ENCODE measurements around the gene ZFYVE28.

DNA sequence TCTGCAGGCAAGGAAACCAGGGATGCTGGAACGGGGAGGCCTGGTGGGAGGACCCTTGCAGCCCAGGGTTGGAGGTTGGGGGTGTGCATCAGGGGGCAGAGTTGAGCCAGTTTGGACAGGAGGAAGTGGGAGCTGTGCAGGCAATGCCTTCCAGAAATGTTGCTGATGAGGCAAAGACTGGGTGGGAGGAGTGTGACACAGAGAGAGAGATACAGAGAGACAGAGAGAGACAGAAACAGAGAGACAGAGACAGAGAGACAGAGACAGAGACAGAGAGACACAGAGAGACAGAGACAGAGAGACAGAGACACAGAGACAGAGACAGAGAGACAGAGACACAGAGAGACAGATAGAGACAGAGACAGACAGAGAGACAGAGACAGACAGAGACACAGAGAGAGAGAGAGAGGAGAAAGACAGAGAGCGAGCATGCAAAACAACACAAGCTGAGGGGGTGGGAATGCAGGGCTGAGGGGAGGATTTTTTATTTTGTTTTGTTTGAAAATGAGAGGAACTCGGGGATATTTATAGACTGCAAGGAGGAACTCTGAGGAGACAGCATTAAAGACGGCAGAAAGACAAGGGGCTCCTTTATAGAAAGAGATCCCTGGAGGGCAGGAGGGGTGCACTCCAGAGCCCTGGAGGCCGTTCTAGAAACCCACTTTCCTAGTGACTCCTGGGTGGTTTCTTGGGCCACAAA, 174.6 kb downstream of the ZFYVE28 start:
- TF ChIP-seq, protein P1, sequence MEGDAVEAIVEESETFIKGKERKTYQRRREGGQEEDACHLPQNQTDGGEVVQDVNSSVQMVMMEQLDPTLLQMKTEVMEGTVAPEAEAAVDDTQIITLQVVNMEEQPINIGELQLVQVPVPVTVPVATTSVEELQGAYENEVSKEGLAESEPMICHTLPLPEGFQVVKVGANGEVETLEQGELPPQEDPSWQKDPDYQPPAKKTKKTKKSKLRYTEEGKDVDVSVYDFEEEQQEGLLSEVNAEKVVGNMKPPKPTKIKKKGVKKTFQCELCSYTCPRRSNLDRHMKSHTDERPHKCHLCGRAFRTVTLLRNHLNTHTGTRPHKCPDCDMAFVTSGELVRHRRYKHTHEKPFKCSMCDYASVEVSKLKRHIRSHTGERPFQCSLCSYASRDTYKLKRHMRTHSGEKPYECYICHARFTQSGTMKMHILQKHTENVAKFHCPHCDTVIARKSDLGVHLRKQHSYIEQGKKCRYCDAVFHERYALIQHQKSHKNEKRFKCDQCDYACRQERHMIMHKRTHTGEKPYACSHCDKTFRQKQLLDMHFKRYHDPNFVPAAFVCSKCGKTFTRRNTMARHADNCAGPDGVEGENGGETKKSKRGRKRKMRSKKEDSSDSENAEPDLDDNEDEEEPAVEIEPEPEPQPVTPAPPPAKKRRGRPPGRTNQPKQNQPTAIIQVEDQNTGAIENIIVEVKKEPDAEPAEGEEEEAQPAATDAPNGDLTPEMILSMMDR (IDR thresholded peaks at IDR 0.05) = peak; percentile 24
- TF ChIP-seq RAD21 (IDR thresholded peaks at IDR 0.05; ENCODE audit: low read length) (peak; percentile 70), POLR2AphosphoS5 (IDR thresholded peaks at IDR 0.05; ENCODE audit: low read depth, low read length) (no peak), JUND (IDR thresholded peaks at IDR 0.05) (no peak), YY1 (IDR thresholded peaks at IDR 0.05; ENCODE audit: low read depth) (no peak), MXI1 (IDR thresholded peaks at IDR 0.05; ENCODE audit: low read depth, low read length) (no peak), TEAD4 (IDR thresholded peaks at IDR 0.05; ENCODE audit: borderline replicate concordance, insufficient read depth) (no peak)
- TF ChIP-seq, protein P2, sequence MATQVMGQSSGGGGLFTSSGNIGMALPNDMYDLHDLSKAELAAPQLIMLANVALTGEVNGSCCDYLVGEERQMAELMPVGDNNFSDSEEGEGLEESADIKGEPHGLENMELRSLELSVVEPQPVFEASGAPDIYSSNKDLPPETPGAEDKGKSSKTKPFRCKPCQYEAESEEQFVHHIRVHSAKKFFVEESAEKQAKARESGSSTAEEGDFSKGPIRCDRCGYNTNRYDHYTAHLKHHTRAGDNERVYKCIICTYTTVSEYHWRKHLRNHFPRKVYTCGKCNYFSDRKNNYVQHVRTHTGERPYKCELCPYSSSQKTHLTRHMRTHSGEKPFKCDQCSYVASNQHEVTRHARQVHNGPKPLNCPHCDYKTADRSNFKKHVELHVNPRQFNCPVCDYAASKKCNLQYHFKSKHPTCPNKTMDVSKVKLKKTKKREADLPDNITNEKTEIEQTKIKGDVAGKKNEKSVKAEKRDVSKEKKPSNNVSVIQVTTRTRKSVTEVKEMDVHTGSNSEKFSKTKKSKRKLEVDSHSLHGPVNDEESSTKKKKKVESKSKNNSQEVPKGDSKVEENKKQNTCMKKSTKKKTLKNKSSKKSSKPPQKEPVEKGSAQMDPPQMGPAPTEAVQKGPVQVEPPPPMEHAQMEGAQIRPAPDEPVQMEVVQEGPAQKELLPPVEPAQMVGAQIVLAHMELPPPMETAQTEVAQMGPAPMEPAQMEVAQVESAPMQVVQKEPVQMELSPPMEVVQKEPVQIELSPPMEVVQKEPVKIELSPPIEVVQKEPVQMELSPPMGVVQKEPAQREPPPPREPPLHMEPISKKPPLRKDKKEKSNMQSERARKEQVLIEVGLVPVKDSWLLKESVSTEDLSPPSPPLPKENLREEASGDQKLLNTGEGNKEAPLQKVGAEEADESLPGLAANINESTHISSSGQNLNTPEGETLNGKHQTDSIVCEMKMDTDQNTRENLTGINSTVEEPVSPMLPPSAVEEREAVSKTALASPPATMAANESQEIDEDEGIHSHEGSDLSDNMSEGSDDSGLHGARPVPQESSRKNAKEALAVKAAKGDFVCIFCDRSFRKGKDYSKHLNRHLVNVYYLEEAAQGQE (IDR thresholded peaks at IDR 0.05; ENCODE audit: low read depth, low read length) = no peak
- TF ChIP-seq, protein P3, sequence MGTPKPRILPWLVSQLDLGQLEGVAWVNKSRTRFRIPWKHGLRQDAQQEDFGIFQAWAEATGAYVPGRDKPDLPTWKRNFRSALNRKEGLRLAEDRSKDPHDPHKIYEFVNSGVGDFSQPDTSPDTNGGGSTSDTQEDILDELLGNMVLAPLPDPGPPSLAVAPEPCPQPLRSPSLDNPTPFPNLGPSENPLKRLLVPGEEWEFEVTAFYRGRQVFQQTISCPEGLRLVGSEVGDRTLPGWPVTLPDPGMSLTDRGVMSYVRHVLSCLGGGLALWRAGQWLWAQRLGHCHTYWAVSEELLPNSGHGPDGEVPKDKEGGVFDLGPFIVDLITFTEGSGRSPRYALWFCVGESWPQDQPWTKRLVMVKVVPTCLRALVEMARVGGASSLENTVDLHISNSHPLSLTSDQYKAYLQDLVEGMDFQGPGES (IDR thresholded peaks at IDR 0.05; ENCODE audit: low read depth, low read length) = no peak
- TF ChIP-seq, protein P4, sequence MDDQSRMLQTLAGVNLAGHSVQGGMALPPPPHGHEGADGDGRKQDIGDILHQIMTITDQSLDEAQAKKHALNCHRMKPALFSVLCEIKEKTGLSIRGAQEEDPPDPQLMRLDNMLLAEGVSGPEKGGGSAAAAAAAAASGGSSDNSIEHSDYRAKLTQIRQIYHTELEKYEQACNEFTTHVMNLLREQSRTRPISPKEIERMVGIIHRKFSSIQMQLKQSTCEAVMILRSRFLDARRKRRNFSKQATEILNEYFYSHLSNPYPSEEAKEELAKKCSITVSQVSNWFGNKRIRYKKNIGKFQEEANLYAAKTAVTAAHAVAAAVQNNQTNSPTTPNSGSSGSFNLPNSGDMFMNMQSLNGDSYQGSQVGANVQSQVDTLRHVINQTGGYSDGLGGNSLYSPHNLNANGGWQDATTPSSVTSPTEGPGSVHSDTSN (IDR thresholded peaks at IDR 0.05) = no peak
- TF ChIP-seq, protein P5, sequence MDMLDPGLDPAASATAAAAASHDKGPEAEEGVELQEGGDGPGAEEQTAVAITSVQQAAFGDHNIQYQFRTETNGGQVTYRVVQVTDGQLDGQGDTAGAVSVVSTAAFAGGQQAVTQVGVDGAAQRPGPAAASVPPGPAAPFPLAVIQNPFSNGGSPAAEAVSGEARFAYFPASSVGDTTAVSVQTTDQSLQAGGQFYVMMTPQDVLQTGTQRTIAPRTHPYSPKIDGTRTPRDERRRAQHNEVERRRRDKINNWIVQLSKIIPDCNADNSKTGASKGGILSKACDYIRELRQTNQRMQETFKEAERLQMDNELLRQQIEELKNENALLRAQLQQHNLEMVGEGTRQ (IDR thresholded peaks at IDR 0.05; ENCODE audit: borderline replicate concordance, low read depth, low read length) = no peak

Data from SK-N-SH (cell line).